Sciatic nerve (tissue), 2 donors: Measurements from ENCODE around the gene PILRB. TPM values are rescaled to one million over a fixed set of nuclear protein-coding genes. Genes with fewer than 3 reads are reported as not detected.
"Not testable (repeated sequence)": the region's sequence is repeated elsewhere in the genome, so short reads cannot be mapped to it uniquely, and the experiment has no call there.

Experiments
- ATAC-seq: fragments of 200-7000 bp; cut with Tn5 transposase; one replicate; pipeline ENCODE4 v1.9.1; 2020; ENCODE audit warnings: mild to moderate bottlenecking, moderate library complexity
- DNase-seq: peaks from one replicate; pipeline ENCODE4 v3.0.0-alpha.2; 2020; ENCODE audit warnings: low spot score
- intact Hi-C: fragments of 100-400 bp; cut with DNase I; formaldehyde crosslinking; loops from one replicate; pipeline ENCODE4 v1.14.2; 2022
- total RNA-seq: library from RNA; stranded (reverse); fragmentation: NEBNext Ultra II Directional; extraction: Animal tissue kit (Norgen Biotek cat#: 25700); gene quantifications from one replicate; pipeline ENCODE4 v1.2.1, GENCODE V29; 2021
- donor health status: DM: no; HTN: no; CAD: no.
- donor health status: DM: no; HTN: no; CAD: no.

The PILRB gene
- 46.3 TPM for total RNA-seq

GRCh38 chr7:100358027-100358856, at the start of gene PILRB:
Gene PILRB (plus strand): TSS chr7:100358117. CDS start chr7:100358303, 186 bp downstream.
- ATAC-seq (no peak), DNase-seq (no peak)
- intact Hi-C loops, result no loop called here

- ATAC-seq, DNase-seq, intact Hi-C loops: not testable (repeated sequence)
Measured at GRCh38 chr7:100318329-100318728, 39.6 kb upstream of the PILRB start.

GRCh38 chr7:100321648-100322047, 36.3 kb upstream of the PILRB start:
- DNase-seq, intact Hi-C loops, ATAC-seq: not testable (repeated sequence)

GRCh38 chr7:100324194-100324593, 33.7 kb upstream of the PILRB start:
- ATAC-seq, intact Hi-C loops, DNase-seq: not testable (repeated sequence)

GRCh38 chr7:100325671-100326070, 32.2 kb upstream of the PILRB start:
- ATAC-seq, DNase-seq: not testable (repeated sequence)

GRCh38 chr7:100326914-100327313, 31.0 kb upstream of the PILRB start:
- intact Hi-C loops, ATAC-seq, DNase-seq: not testable (repeated sequence)

More at GRCh38 chr7:100325671-100326070, 32.2 kb upstream of the PILRB start:
- intact Hi-C loops, result not testable (repeated sequence)

- intact Hi-C loops, result not testable (repeated sequence)
- peak; percentile 96 for DNase-seq
- ATAC-seq, result peak; percentile 99
Measured at GRCh38 chr7:100335566-100336466, 22.1 kb upstream of the PILRB start.

GRCh38 chr7:100338083-100338696, 19.7 kb upstream of the PILRB start:
- ATAC-seq, DNase-seq, intact Hi-C loops: not testable (repeated sequence)

GRCh38 chr7:100341286-100341685, 16.6 kb upstream of the PILRB start:
- DNase-seq, intact Hi-C loops, ATAC-seq: not testable (repeated sequence)

GRCh38 chr7:100342765-100343164, 15.2 kb upstream of the PILRB start:
- peak; percentile 18 for ATAC-seq
- intact Hi-C loops, result no loop called here
- no peak for DNase-seq

- DNase-seq, ATAC-seq, intact Hi-C loops: not testable (repeated sequence)
Measured at GRCh38 chr7:100344124-100344559, 13.8 kb upstream of the PILRB start.

- DNase-seq, intact Hi-C loops: not testable (repeated sequence)
- peak; percentile 90 for ATAC-seq
Measured at GRCh38 chr7:100344560-100345287, 13.2 kb upstream of the PILRB start.

GRCh38 chr7:100345288-100345672, 12.6 kb upstream of the PILRB start:
- intact Hi-C loops, result not testable (repeated sequence)
- DNase-seq, result peak; percentile 90
- ATAC-seq, result peak; percentile 61

- intact Hi-C loops, result no loop called here
- DNase-seq, result no peak
- ATAC-seq, result peak; percentile 6
Measured at GRCh38 chr7:100346921-100347320, 11.0 kb upstream of the PILRB start.

- intact Hi-C loops, result no loop called here
- DNase-seq (no peak), ATAC-seq (peak; percentile 51)
Measured at GRCh38 chr7:100348805-100349204, 9.1 kb upstream of the PILRB start.

- no peak for ATAC-seq
- DNase-seq, result no peak
- intact Hi-C loops, result no loop called here
Measured at GRCh38 chr7:100349757-100350156, 8.2 kb upstream of the PILRB start.

- ATAC-seq (no peak), DNase-seq (no peak)
- intact Hi-C loops, result no loop called here
Measured at GRCh38 chr7:100351657-100352058, 6.3 kb upstream of the PILRB start.

GRCh38 chr7:100352230-100352781, 5.6 kb upstream of the PILRB start:
- DNase-seq, intact Hi-C loops, ATAC-seq: not testable (repeated sequence)
